GM19023 (cell line): ENCODE measurements around the gene PCGF3.
"Not testable (repeated sequence)": the region's sequence is repeated elsewhere in the genome, so short reads cannot be mapped to it uniquely, and the experiment has no call there.

Experiments used
- ATAC-seq: cut with Tn5 transposase; IDR thresholded peaks from one replicate; pipeline ENCODE4 v1.9.1; 2021; ENCODE audit warnings: mild to moderate bottlenecking, moderate library complexity; ENCODE audit not compliant: unreplicated experiment

PCGF3 gene

GRCh38 chr4:777520-778262 lies 72.1 kb downstream of the PCGF3 start:
- ATAC-seq, result no peak

GRCh38 chr4:779555-779954 lies 73.9 kb downstream of the PCGF3 start:
- ATAC-seq, result no peak

GRCh38 chr4:780255-780654 lies 74.6 kb downstream of the PCGF3 start:
- not testable (repeated sequence) for ATAC-seq

- ATAC-seq, result peak; percentile 5
Observed at GRCh38 chr4:780716-781492, 75.3 kb downstream of the PCGF3 start.

GRCh38 chr4:781493-782216 lies 76.0 kb downstream of the PCGF3 start:
- ATAC-seq, result peak; percentile 95

- ATAC-seq, result no peak
Observed at GRCh38 chr4:784401-785331, 79.0 kb downstream of the PCGF3 start.

GRCh38 chr4:785332-786073 lies 79.9 kb downstream of the PCGF3 start:
- no peak for ATAC-seq

GRCh38 chr4:786074-786741 lies 80.6 kb downstream of the PCGF3 start:
- ATAC-seq, result no peak

- ATAC-seq, result no peak
Observed at GRCh38 chr4:786861-787300, 81.2 kb downstream of the PCGF3 start.

GRCh38 chr4:787561-787981 lies 81.9 kb downstream of the PCGF3 start:
- ATAC-seq, result no peak

GRCh38 chr4:788006-788635 lies 82.5 kb downstream of the PCGF3 start:
- ATAC-seq, result no peak

- ATAC-seq, result no peak
Observed at GRCh38 chr4:788636-789297, 83.1 kb downstream of the PCGF3 start.

- ATAC-seq, result no peak
Observed at GRCh38 chr4:789571-790465, 84.2 kb downstream of the PCGF3 start.

GRCh38 chr4:790466-790820 lies 84.8 kb downstream of the PCGF3 start:
- no peak for ATAC-seq

GRCh38 chr4:791252-791897 lies 85.7 kb downstream of the PCGF3 start:
- no peak for ATAC-seq

GRCh38 chr4:791898-792625 lies 86.4 kb downstream of the PCGF3 start:
- ATAC-seq, result no peak
